GM21619 (cell line): ENCODE measurements around the gene KRTAP19-5.
"Not testable (repeated sequence)": the region's sequence is repeated elsewhere in the genome, so short reads cannot be mapped to it uniquely, and the experiment has no call there.

Experiments used
- ATAC-seq: cut with Tn5 transposase; IDR thresholded peaks from one replicate; pipeline ENCODE4 v1.9.1; 2021; ENCODE audit not compliant: unreplicated experiment

KRTAP19-5 gene

GRCh38 chr21:30502041-30502440 is at the start of gene KRTAP19-5:
KRTAP19-5 (minus strand) TSS chr21:30502141; CDS start chr21:30502090, 51 bp downstream.
- no peak for ATAC-seq

- ATAC-seq: no peak
Measured at GRCh38 chr21:30541764-30542163, 39.8 kb upstream of the KRTAP19-5 start, which contains the start of gene KRTAP19-6. KRTAP19-6 (minus strand) TSS chr21:30541864; CDS start chr21:30541833, 31 bp downstream.

- ATAC-seq: no peak
Measured at GRCh38 chr21:30518876-30519275, 16.9 kb upstream of the KRTAP19-5 start.

GRCh38 chr21:30515681-30516080 is 13.7 kb upstream of the KRTAP19-5 start:
- no peak for ATAC-seq

GRCh38 chr21:30505621-30506205 is 3.8 kb upstream of the KRTAP19-5 start:
- not testable (repeated sequence) for ATAC-seq

GRCh38 chr21:30497065-30497464 is 4.9 kb downstream of the KRTAP19-5 start, which contains the start of gene KRTAP19-4:
KRTAP19-4 (minus strand) TSS chr21:30497165; CDS start chr21:30497110, 55 bp downstream.
- ATAC-seq: no peak

GRCh38 chr21:30491963-30492428 is 9.9 kb downstream of the KRTAP19-5 start, which contains the start of gene KRTAP19-3:
KRTAP19-3 (minus strand) TSS chr21:30492013; CDS start chr21:30491957, 56 bp downstream.
- ATAC-seq: no peak

GRCh38 chr21:30487336-30487735 is 14.6 kb downstream of the KRTAP19-5 start, which contains the start of gene KRTAP19-2:
KRTAP19-2 (minus strand) TSS chr21:30487436; CDS start chr21:30487348, 88 bp downstream.
- no peak for ATAC-seq

- no peak for ATAC-seq
Measured at GRCh38 chr21:30486180-30486579, 15.8 kb downstream of the KRTAP19-5 start.

GRCh38 chr21:30482130-30482529 is 19.8 kb downstream of the KRTAP19-5 start:
- no peak for ATAC-seq

- ATAC-seq: no peak
Measured at GRCh38 chr21:30480145-30480544, 21.8 kb downstream of the KRTAP19-5 start, which contains the start of gene KRTAP19-1. KRTAP19-1 (minus strand) TSS chr21:30480367; CDS start chr21:30480317, 50 bp downstream.

GRCh38 chr21:30479259-30479658 is 22.7 kb downstream of the KRTAP19-5 start:
- ATAC-seq: no peak

GRCh38 chr21:30478004-30478403 is 23.9 kb downstream of the KRTAP19-5 start:
- ATAC-seq: no peak

GRCh38 chr21:30468900-30469714 is 32.8 kb downstream of the KRTAP19-5 start:
- ATAC-seq: no peak

GRCh38 chr21:30463713-30464112 is 38.2 kb downstream of the KRTAP19-5 start:
- no peak for ATAC-seq
